T-cell (primary cell): Measurements from ENCODE around the gene HOXC9. TPM values are rescaled to one million over a fixed set of nuclear protein-coding genes. Genes with fewer than 3 reads are reported as not detected.

Experiments
- ATAC-seq, 4 experiments: fragments of 200-7000 bp in 3 of 4; fragments of 150-1000 bp in 1 of 4; cut with Tn5 transposase; replicated peaks in 1 of 4; 1 replicate in 3 of 4; 2 replicates in 1 of 4; pipeline ENCODE4 v1.10.0; 2021; ENCODE audit warnings: moderate library complexity in 3 of 4, mild to moderate bottlenecking in 2 of 4, moderate number of reproducible peaks in 1 of 4
- CTCF ChIA-PET, 2 donors: fragments of 300-600 bp; sonication (Branson Sonifier 250); formaldehyde crosslinking; loops; one replicate each; lab custom pipeline; 2022; ENCODE audit warnings: antibody characterized with exemption in 2 of 2; lab: Charles Lee
- POLR2A ChIA-PET, 2 donors: fragments of 300-600 bp; sonication (Branson Sonifier 250); formaldehyde crosslinking; loops; one replicate each; lab custom pipeline; 2022; ENCODE audit warnings: antibody characterized with exemption in 2 of 2; lab: Charles Lee
- DNase-seq, 35 experiments: peaks; one replicate each; pipeline versions ENCODE4 v3.0.0 to v3.0.0-alpha.2; 2013 to 2023
- H3K27ac ChIP-seq: one replicate; pipeline ENCODE4 v1.5.1; 2013; ENCODE audit warnings: low read length
- H3K27me3 ChIP-seq, 2 experiments: replicated peaks in 1 of 2; 1 replicate in 1 of 2; 2 replicates in 1 of 2; pipeline versions ENCODE4 v1.6.1 to v1.7.0; 2013; ENCODE audit warnings: low read length in 1 of 2, mixed read lengths in 1 of 2; ENCODE audit not compliant: control insufficient read depth in 2 of 2, insufficient read depth in 2 of 2; ENCODE audit errors: extremely low read depth in 1 of 2
- H3K36me3 ChIP-seq, 2 donors: 1 replicate in 1 of 2; 2 replicates in 1 of 2; pipeline versions ENCODE4 v1.6.1 to v1.7.0; 2013; ENCODE audit warnings: low read length in 1 of 2; ENCODE audit not compliant: control insufficient read depth in 2 of 2, insufficient read depth in 1 of 2; ENCODE audit errors: extremely low read depth in 1 of 2
- H3K4me1 ChIP-seq, 2 experiments: 1 replicate in 1 of 2; 2 replicates in 1 of 2; pipeline versions ENCODE4 v1.6.1 to v1.7.0; 2013; ENCODE audit warnings: low read length in 2 of 2, mixed read lengths in 1 of 2; ENCODE audit not compliant: insufficient read depth in 2 of 2, control insufficient read depth in 1 of 2; ENCODE audit errors: extremely low read depth in 1 of 2
- H3K4me3 ChIP-seq, 2 donors: 1 replicate in 1 of 2; 2 replicates in 1 of 2; pipeline versions ENCODE4 v1.5.1 to v1.7.0; 2013; ENCODE audit warnings: mild to moderate bottlenecking in 2 of 2, low read length in 1 of 2, moderate library complexity in 1 of 2; ENCODE audit not compliant: control insufficient read depth in 1 of 2; ENCODE audit errors: extremely low read depth in 1 of 2
- H3K9me3 ChIP-seq: 2 replicates; pipeline ENCODE4 v1.7.0; 2013
- H3K27ac Mint-ChIP-seq, 2 donors: one replicate each; pipeline ENCODE4 v1.8.0; 2020 to 2021; ENCODE audit warnings: mild to moderate bottlenecking in 2 of 2, mixed read lengths in 2 of 2
- H3K27me3 Mint-ChIP-seq, 2 donors: one replicate each; pipeline ENCODE4 v1.8.0; 2021 to 2022; ENCODE audit warnings: mixed read lengths in 2 of 2
- H3K36me3 Mint-ChIP-seq: one replicate; pipeline ENCODE4 v1.8.0; 2021; ENCODE audit warnings: mixed read lengths
- H3K4me1 Mint-ChIP-seq, 3 donors: one replicate each; pipeline ENCODE4 v1.8.0; 2020 to 2022; ENCODE audit warnings: mixed read lengths in 3 of 3, mild to moderate bottlenecking in 1 of 3
- H3K4me3 Mint-ChIP-seq, 3 donors: one replicate each; pipeline ENCODE4 v1.8.0; 2020 to 2022; ENCODE audit warnings: mild to moderate bottlenecking in 3 of 3, mixed read lengths in 3 of 3, moderate library complexity in 3 of 3
- H3K9me3 Mint-ChIP-seq, 3 donors: one replicate each; pipeline ENCODE4 v1.8.0; 2020 to 2022; ENCODE audit warnings: mixed read lengths in 3 of 3
- WGBS: methylation state at CpG from one replicate; pipeline ENCODE4 v1.1.5; 2013; ENCODE audit warnings: missing lambda C conversion rate; ENCODE audit not compliant: insufficient coverage; 5-methylcytosine and 5-hydroxymethylcytosine counted together
- total RNA-seq, 35 experiments: library from RNA in 6 of 35; stranded (reverse) in 6 of 35; fragments of 120-200 nt in 1 of 35; gene quantifications; one replicate each; pipeline versions ENCODE4 v1.2.1 to v1.2.4 and lab custom pipeline; 2013 to 2026

The HOXC9 gene
- total RNA-seq, 5 donors from 2014 or later (not counting 1 experiment from before 2014, with no cell fraction given), result not detected

DNA sequence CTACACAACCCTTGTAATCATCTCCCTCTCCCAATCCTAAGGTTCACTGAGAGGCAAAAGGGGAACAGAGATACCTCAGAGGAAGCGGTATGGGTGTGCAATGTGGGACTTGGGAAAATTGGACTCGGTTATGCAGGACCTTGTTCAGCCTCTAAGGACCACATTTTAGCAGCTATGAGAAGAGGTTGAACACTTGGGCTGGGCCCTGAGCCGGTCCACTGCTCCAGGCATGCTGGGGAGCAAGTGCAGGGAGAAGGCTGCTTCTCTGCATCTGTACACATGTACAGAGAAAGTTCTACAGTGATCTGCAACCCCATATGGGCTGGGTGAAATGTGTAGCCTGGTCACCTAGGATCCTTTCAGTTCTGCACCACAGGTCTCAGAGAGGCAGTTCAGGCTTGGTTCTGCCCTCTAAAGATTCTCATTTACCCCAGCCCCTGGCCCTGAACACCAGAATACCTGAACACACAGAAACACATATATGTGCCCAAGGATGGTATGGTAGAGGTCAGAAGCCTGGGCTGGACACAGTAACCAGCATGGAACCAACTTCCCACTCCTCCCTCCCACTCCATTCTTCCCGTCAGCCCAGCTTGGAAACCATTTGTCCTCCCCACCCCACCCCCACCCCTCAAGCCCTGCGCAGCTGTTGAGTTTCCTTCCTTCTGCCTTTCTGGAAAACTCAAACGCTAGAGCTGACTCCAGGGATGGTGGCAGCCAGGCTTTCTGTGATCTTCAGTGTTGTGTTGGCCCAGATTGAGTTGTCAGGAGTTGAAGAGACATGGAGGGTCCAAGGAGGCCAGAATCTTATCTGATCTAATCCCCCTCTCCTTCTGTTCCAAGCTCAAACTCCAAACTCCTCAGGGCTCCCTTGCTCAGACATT is 43.3 kb downstream of the HOXC9 start:
- Mint-ChIP-seq H3K4me1 (peaks cover 10 to 17% (median 11%) of the 10 kb centered on the region in 3 donors), H3K27me3 (peaks cover 87 to 94% of the 10 kb centered on the region in 2 donors), H3K27ac (no peak overlapping the region), H3K36me3 (no peaks in the 10 kb centered on the region), H3K9me3 (no peaks in the 10 kb centered on the region), H3K4me3 (no peak overlapping the region)
- H3K9me3 ChIP-seq, result no peaks in the 10 kb centered on the region
- H3K4me1 ChIP-seq, result peaks cover 0 to 20% of the 10 kb centered on the region in 2 experiments
- no peak overlapping the region for H3K4me3 ChIP-seq
- DNase-seq (no peak), ATAC-seq (no peak)
- ChIA-PET CTCF (interaction anchor here in 1 of 2 donors (0.5 kb wide), 1 partner anchor 253 kb away, joined by 4 read pairs; no protein-coding TSS in a partner anchor), POLR2A (interaction anchor here in 1 of 2 donors (0.7 kb wide), 1 partner anchor 13 kb away, joined by 11 read pairs; no protein-coding TSS in a partner anchor)
- 35% methylated on average over 2 of the region's 6 CpGs for WGBS
- no peak overlapping the region for H3K27ac ChIP-seq
- peaks cover 24 to 86% of the 10 kb centered on the region in 2 experiments for H3K27me3 ChIP-seq
- no peaks in the 10 kb centered on the region for H3K36me3 ChIP-seq

DNA sequence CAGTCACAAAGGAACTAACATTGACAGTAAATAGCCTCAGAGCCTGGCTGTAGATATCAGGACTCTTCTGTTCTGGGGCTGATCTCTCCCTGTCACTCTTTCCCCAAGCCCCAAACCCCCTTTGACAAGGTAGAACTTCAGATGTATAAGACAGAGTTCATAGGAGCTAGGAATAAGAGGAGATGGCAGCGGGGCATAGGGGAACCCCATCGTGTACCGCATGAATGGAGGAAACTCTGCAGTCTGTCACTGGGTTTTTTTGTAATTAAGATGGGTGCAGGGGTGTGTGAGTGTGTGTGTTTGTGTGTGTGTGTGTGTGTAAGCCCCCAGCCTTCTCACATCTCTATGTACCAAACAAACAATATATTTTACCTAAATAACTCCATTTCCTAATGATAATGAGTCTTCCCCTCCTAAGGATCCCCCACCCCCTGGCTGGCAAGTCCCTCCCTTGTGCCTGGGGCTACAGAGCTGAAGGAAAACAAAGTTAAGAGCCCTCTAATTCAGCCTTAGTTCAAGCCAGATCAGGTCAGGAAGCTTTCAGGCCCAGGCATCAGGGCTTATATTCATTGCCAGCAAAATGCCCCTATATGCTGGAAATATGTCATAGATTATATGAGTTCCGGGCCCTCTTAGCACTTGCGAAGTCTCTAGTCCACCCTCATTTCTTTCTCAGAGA is 44.6 kb downstream of the HOXC9 start:
- no CpG with 5 or more reads among the region's 5 CpGs for WGBS
- peak overlapping the region in 1 of 2 donors; percentile 11 for H3K27ac Mint-ChIP-seq
- Histone ChIP-seq H3K27ac (no peak overlapping the region), H3K4me3 (no peak overlapping the region), H3K4me1 (peaks cover 0 to 20% of the 10 kb centered on the region in 2 experiments), H3K9me3 (no peaks in the 10 kb centered on the region), H3K27me3 (peaks cover 29 to 82% of the 10 kb centered on the region in 2 experiments), H3K36me3 (no peaks in the 10 kb centered on the region)
- POLR2A ChIA-PET, result no interaction called here
- H3K9me3 Mint-ChIP-seq, result no peaks in the 10 kb centered on the region
- H3K4me3 Mint-ChIP-seq, result no peak overlapping the region
- H3K27me3 Mint-ChIP-seq, result peaks cover 86 to 94% of the 10 kb centered on the region in 2 donors
- peaks cover 10 to 17% (median 11%) of the 10 kb centered on the region in 3 donors for H3K4me1 Mint-ChIP-seq
- no peaks in the 10 kb centered on the region for H3K36me3 Mint-ChIP-seq
- CTCF ChIA-PET, result interaction anchor here in 1 of 2 donors (1.1 kb wide), 2 partner anchors 146 to 157 kb away, joined by 3 read pairs; no protein-coding TSS in a partner anchor
- DNase-seq, result no peak
- peak in 1 of 4 experiments; percentile 32 for ATAC-seq

DNA sequence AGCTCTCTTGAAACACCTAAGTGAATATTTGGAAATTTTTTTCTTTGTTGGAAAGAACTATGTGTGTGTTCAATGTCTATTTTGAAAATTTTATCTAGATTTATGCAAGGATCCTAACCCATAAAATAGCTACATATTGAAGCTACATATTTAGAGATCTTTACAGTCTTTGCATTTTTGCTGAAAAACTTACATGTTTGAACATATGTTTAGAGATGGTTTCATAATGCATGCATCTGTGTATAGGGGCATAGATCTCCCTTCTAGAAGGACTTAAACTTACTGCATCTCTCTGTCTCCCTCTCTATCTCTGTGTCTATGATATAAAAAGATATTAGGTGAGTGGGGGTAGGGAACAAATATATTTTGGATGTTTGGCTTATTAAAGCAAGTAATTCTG is 45.4 kb downstream of the HOXC9 start:
- CTCF ChIA-PET, result interaction anchor here in 1 of 2 donors (1.1 kb wide), 2 partner anchors 146 to 156 kb away, joined by 3 read pairs; no protein-coding TSS in a partner anchor
- Histone ChIP-seq H3K4me3 (no peak overlapping the region), H3K9me3 (no peaks in the 10 kb centered on the region), H3K4me1 (peaks cover 0 to 25% of the 10 kb centered on the region in 2 experiments), H3K36me3 (no peaks in the 10 kb centered on the region), H3K27ac (no peak overlapping the region), H3K27me3 (peaks cover 28 to 82% of the 10 kb centered on the region in 2 experiments)
- Mint-ChIP-seq H3K4me3 (no peak overlapping the region), H3K27ac (no peak overlapping the region), H3K9me3 (no peaks in the 10 kb centered on the region), H3K36me3 (no peaks in the 10 kb centered on the region), H3K27me3 (peaks cover 88 to 94% of the 10 kb centered on the region in 2 donors), H3K4me1 (peaks cover 17 to 24% (median 18%) of the 10 kb centered on the region in 3 donors)
- POLR2A ChIA-PET, result no interaction called here
- ATAC-seq (no peak), DNase-seq (no peak)

DNA sequence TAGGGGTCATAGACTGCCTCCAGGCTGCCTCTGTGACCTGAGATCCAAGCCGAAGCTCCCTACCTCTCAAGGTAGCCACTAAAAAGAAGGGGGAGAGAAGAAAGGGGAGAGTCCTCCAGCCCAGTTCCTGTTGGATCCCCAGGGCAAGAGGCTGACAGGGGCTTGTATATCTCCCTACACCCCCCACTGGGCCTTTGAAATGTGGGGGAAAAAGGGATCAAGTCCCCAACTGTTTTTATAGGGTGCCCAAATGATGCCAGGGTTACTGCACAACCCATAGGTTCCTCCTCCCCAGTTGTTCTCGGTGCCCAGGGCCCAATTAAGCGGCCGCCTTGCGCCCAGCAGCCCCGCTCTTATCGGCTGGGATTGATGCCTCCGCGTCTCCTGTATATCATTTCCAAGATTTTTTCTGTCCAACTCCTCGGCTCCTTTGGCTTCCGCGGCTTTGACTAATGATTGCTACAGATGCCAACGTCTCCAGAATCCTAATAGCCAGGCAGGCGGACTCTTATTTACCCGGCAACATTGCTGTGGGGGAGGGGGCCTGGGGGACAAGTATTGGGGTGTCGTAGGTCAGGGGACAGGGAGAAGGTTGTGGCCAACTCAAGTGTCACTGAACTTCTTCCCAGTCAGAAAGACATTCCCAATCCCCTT is 46.0 kb downstream of the HOXC9 start:
- H3K4me3 ChIP-seq, result no peak overlapping the region
- DNase-seq, result no peak
- POLR2A ChIA-PET, result no interaction called here
- peaks cover 0 to 27% of the 10 kb centered on the region in 2 experiments for H3K4me1 ChIP-seq
- Mint-ChIP-seq H3K36me3 (no peaks in the 10 kb centered on the region), H3K9me3 (no peaks in the 10 kb centered on the region), H3K4me1 (peaks cover 19 to 26% (median 24%) of the 10 kb centered on the region in 3 donors), H3K27ac (no peak overlapping the region), H3K4me3 (peak overlapping the region in 1 of 3 donors; percentile 62), H3K27me3 (peaks cover 89 to 96% of the 10 kb centered on the region in 2 donors)
- no peaks in the 10 kb centered on the region for H3K36me3 ChIP-seq
- CTCF ChIA-PET, result no interaction called here
- no peaks in the 10 kb centered on the region for H3K9me3 ChIP-seq
- ATAC-seq, result no peak
- no peak overlapping the region for H3K27ac ChIP-seq
- H3K27me3 ChIP-seq, result peaks cover 30 to 86% of the 10 kb centered on the region in 2 experiments
- 65% methylated on average over 9 of the region's 16 CpGs for WGBS

DNA sequence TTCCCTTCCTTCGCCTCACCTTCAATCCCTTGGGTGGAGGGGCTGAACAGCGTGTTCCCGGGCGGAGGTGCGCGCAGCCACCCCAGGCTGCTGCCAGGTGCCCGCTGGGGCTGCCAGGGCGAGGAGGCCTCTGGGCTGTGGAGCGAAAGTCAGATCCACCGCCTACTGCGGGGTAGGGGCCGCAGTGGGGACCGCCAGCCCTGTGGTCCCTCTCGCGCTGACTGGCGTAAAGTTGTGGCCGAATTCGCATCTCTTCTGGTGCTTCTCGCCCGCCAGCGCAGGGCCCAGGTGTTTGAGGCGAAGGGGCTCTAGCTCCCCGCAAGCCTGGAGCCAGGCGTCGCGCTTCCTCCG is 46.8 kb downstream of the HOXC9 start:
- no peaks in the 10 kb centered on the region for H3K36me3 Mint-ChIP-seq
- peak overlapping the region; percentile 28 to 62 (median 28) for H3K4me3 Mint-ChIP-seq
- Histone ChIP-seq H3K9me3 (no peaks in the 10 kb centered on the region), H3K4me3 (peak overlapping the region in 1 of 2 donors; percentile 18), H3K27ac (no peak overlapping the region), H3K4me1 (peaks cover 0 to 34% of the 10 kb centered on the region in 2 experiments), H3K36me3 (no peaks in the 10 kb centered on the region), H3K27me3 (peaks cover 30 to 86% of the 10 kb centered on the region in 2 experiments)
- ATAC-seq, result peak in 1 of 4 experiments; percentile 19
- 11% methylated on average over 20 of the region's 27 CpGs for WGBS
- ChIA-PET POLR2A (no interaction called here), CTCF (no interaction called here)
- no peaks in the 10 kb centered on the region for H3K9me3 Mint-ChIP-seq
- H3K4me1 Mint-ChIP-seq, result peaks cover 22 to 32% (median 31%) of the 10 kb centered on the region in 3 donors
- peaks cover 92 to 97% of the 10 kb centered on the region in 2 donors for H3K27me3 Mint-ChIP-seq
- DNase-seq, result no peak
- no peak overlapping the region for H3K27ac Mint-ChIP-seq
